K562 (cell line): Measurements from ENCODE around the gene LAG3. TPM values are rescaled to one million over a fixed set of nuclear protein-coding genes. Genes with fewer than 3 reads are reported as not detected.

Experiments used
- CC2D1A ChIP-seq: fragments of 450-650 bp; IDR thresholded peaks from 2 replicates; pipeline ENCODE4 v1.6.1; 2017; ENCODE audit warnings: mild to moderate bottlenecking
- CLOCK ChIP-seq: fragments of 250-450 bp; sonication (Bioruptor Pico); IDR thresholded peaks from 2 replicates; pipeline ENCODE4 v1.4.0; 2020; ENCODE audit warnings: mild to moderate bottlenecking, moderate library complexity, borderline replicate concordance
- E2F8 ChIP-seq: fragments of 450-650 bp; IDR thresholded peaks from 2 replicates; pipeline ENCODE4 v1.7.1; 2018; ENCODE audit warnings: mild to moderate bottlenecking, low read depth; ENCODE audit not compliant: partially characterized antibody
- FOXA1 ChIP-seq: fragments of 450-650 bp; IDR thresholded peaks from 2 replicates; pipeline ENCODE4 v1.6.1; 2016; ENCODE audit warnings: mild to moderate bottlenecking, borderline replicate concordance
- FOXJ3 ChIP-seq: sonication (generic); formaldehyde crosslinking; IDR thresholded peaks from 2 replicates; pipeline ENCODE4 v1.4.0; 2020; ENCODE audit warnings: mild to moderate bottlenecking, missing genetic modification reagents
- HLTF ChIP-seq: fragments of 450-650 bp; IDR thresholded peaks from 2 replicates; pipeline ENCODE4 v1.6.1; 2016
- LEF1 ChIP-seq: fragments of 450-650 bp; IDR thresholded peaks from 2 replicates; pipeline ENCODE4 v1.6.1; 2016; ENCODE audit warnings: mild to moderate bottlenecking
- MTA3 ChIP-seq: fragments of 450-650 bp; formaldehyde crosslinking; IDR thresholded peaks from 2 replicates; pipeline ENCODE4 v1.6.1; 2017; ENCODE audit warnings: mild to moderate bottlenecking, borderline replicate concordance
- NCOA2 ChIP-seq, 2 experiments: fragments of 450-650 bp; IDR thresholded peaks; 2 replicates each; pipeline ENCODE4 v1.6.1; 2018; ENCODE audit warnings: mild to moderate bottlenecking in 2 of 2, moderate library complexity in 1 of 2; ENCODE audit not compliant: partially characterized antibody in 2 of 2
- POLR2A ChIP-seq: fragments of 450-650 bp; conservative IDR thresholded peaks from 2 replicates; pipeline ENCODE4 v1.6.1; 2016
- PPARD ChIP-seq: fragments of 250-450 bp; sonication (Bioruptor Pico); IDR thresholded peaks from 2 replicates; pipeline ENCODE4 v1.8.0; 2022; ENCODE audit warnings: inconsistent platforms, mild to moderate bottlenecking, moderate library complexity
- PTTG1 ChIP-seq: fragments of 450-650 bp; IDR thresholded peaks from 2 replicates; pipeline ENCODE4 v1.6.1; 2016; ENCODE audit warnings: low read depth, mild to moderate bottlenecking, missing genetic modification characterization, missing compliant biosample characterization
- RAD21 ChIP-seq, 2 experiments: fragments of 250-450 bp in 1 of 2; fragments of 450-650 bp in 1 of 2; sonication (Bioruptor Pico) in 1 of 2; formaldehyde crosslinking in 1 of 2; IDR thresholded peaks in 1 of 2; conservative IDR thresholded peaks in 1 of 2; 2 replicates each; pipeline versions ENCODE4 v1.4.0 to v1.8.0; 2020 to 2022; ENCODE audit warnings: mild to moderate bottlenecking in 2 of 2, moderate library complexity in 1 of 2
- SAFB2 ChIP-seq: fragments of 200-400 bp; formaldehyde crosslinking; IDR thresholded peaks from 2 replicates; pipeline ENCODE4 v1.6.1; 2018; ENCODE audit warnings: borderline replicate concordance, low read length, low read depth, moderate library complexity; ENCODE audit not compliant: severe bottlenecking
- ZBTB34 ChIP-seq: fragments of 250-450 bp; sonication (Bioruptor Pico); IDR thresholded peaks from 2 replicates; pipeline ENCODE4 v1.8.0; 2021; ENCODE audit warnings: mild to moderate bottlenecking, moderate library complexity
- ZNF76 ChIP-seq: fragments of 250-450 bp; sonication (Bioruptor Pico); IDR thresholded peaks from 2 replicates; pipeline ENCODE4 v1.4.0; 2020; ENCODE audit warnings: mild to moderate bottlenecking, moderate library complexity, borderline replicate concordance
- polyA plus RNA-seq, 8 experiments: library from polyadenylated mRNA; depleted of rRNA in 4 of 8; stranded (reverse) in 5 of 8; unstranded in 3 of 8; fragments of >200 nt; fragmentation: Nextera tagmentation in 2 of 8; fragmentation: Illumina TruSeq in 1 of 8; extraction: Ambion mirVana in 2 of 8; extraction: Trizol in 1 of 8; gene quantifications; 2 replicates each; pipeline versions ENCODE4 v1.2.1 to v1.2.3, GENCODE V29; 2011 to 2014; ENCODE audit warnings: inconsistent platforms in 1 of 8, missing spikeins in 1 of 8
- total RNA-seq, 7 experiments: library from RNA; depleted of rRNA in 6 of 7; stranded (reverse); fragments of >200 nt in 6 of 7; fragmentation: Illumina TruSeq in 2 of 7; extraction: Trizol in 2 of 7; gene quantifications; 2 replicates each; pipeline versions ENCODE4 v1.2.1 to v1.2.3, GENCODE V29; 2011 to 2021; ENCODE audit warnings: low replicate concordance in 1 of 7
- TF ChIP-seq, protein P1 (sequence below): sonication (generic); formaldehyde crosslinking; IDR thresholded peaks from 2 replicates; pipeline ENCODE4 v1.8.0; 2022; ENCODE audit warnings: mild to moderate bottlenecking, missing genetic modification reagents
- TF ChIP-seq, protein P2 (sequence below), 2 experiments: IDR thresholded peaks; 2 replicates each; pipeline ENCODE4 v1.6.1; 2012; ENCODE audit warnings: improper control_type of control experiment in 2 of 2, low read depth in 2 of 2, low read length in 2 of 2, borderline replicate concordance in 1 of 2

The LAG3 gene
- total and polyA plus RNA-seq, 9 of the 15 experiments (the other 6 are each of a cell fraction or from before 2014, with no cell fraction given) = 0.07 to 0.66 (median 0.09) TPM; not detected in 1

GRCh38 chr12:6766651-6767349, 5.5 kb upstream of the LAG3 start (continued):
- TF ChIP-seq, protein P1, sequence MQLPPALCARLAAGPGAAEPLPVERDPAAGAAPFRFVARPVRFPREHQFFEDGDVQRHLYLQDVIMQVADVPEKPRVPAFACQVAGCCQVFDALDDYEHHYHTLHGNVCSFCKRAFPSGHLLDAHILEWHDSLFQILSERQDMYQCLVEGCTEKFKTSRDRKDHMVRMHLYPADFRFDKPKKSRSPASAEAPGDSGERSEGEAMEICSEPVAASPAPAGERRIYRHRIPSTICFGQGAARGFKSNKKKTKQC (CRISPR knock-in tag) = no peak
- TF ChIP-seq SAFB2 (no peak), CC2D1A (no peak), PTTG1 (tag) (no peak), NCOA2 (IDR thresholded peaks at IDR 0.05; ENCODE audit: partially characterized antibody in 2 of 2) (no peak), POLR2A (no peak; the same call in 1 of the 2 replicates), PPARD (CRISPR knock-in tag) (no peak), MTA3 (0 out of 2 replicates have a peak, but pooled peaks have one; percentile 43), ZNF76 (no peak), ZBTB34 (CRISPR knock-in tag) (no peak), CLOCK (CRISPR knock-in tag) (no peak), LEF1 (no peak), FOXJ3 (no peak), HLTF (no peak), RAD21 (CRISPR knock-in tag; conservative IDR thresholded peaks at IDR 0.05 in 1 of 2, IDR thresholded peaks at IDR 0.05 in 1 of 2) (peak in 1 of 2 experiments; percentile 27; a peak in 1 of 4 replicates), E2F8 (no peak), FOXA1 (no peak)
- TF ChIP-seq, protein P2, sequence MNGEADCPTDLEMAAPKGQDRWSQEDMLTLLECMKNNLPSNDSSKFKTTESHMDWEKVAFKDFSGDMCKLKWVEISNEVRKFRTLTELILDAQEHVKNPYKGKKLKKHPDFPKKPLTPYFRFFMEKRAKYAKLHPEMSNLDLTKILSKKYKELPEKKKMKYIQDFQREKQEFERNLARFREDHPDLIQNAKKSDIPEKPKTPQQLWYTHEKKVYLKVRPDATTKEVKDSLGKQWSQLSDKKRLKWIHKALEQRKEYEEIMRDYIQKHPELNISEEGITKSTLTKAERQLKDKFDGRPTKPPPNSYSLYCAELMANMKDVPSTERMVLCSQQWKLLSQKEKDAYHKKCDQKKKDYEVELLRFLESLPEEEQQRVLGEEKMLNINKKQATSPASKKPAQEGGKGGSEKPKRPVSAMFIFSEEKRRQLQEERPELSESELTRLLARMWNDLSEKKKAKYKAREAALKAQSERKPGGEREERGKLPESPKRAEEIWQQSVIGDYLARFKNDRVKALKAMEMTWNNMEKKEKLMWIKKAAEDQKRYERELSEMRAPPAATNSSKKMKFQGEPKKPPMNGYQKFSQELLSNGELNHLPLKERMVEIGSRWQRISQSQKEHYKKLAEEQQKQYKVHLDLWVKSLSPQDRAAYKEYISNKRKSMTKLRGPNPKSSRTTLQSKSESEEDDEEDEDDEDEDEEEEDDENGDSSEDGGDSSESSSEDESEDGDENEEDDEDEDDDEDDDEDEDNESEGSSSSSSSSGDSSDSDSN (IDR thresholded peaks at IDR 0.05; ENCODE audit: borderline replicate concordance in 1 of 2, low read depth in 2 of 2, low read length in 2 of 2) = peak; percentile 9 to 91; a peak in 2 of 4 replicates
